Camera-type eye (tissue), 1 donor: ENCODE results near the gene MCOLN1. TPM values are rescaled to one million over a fixed set of nuclear protein-coding genes. Genes with fewer than 3 reads are reported as not detected.

ENCODE experiments used
- total RNA-seq: library from RNA; depleted of rRNA; stranded (reverse); fragments of >200 nt; gene quantifications from one replicate; pipeline ENCODE4 v1.2.3, GENCODE V29; 2014

Gene MCOLN1
- 10.2 TPM for total RNA-seq

DNA sequence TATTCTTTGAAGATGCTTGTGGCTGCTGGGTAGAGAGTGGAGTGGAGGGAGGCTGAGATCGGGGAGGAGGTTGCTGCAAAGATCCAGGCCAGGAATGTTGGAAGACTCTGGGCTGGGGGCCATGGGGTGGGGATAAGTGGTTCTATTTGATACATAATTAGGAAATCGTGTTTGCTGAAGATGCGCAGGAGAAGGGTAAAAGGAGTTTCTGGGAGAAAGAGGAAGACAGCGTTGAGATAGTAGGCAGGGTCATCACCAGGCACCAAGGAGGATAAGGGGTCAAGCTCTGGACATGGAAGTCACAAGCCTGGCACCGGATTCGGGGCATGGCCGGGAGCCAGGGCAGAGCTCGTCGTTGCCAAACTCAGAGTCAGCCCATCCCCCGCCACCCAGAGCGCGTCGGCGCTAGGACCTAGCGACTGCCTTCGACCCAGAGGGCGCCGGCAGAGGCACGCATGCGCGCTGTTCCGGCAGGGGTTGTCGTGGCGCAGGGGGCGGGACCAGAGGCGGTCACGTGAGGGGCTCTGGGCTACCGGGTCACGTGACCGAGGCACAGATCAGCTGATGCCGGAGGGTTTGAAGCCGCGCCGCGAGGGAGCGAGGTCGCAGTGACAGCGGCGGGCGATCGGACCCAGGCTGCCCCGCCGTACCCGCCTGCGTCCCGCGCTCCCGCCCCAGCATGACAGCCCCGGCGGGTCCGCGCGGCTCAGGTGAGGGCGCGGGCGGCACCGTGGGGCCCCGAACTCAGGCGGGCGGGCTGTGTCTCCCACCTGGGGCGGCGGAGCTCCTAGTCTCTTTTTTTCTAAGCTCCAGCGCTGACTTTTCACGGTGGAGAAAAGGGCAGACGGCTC, at the start of gene MCOLN1:
Gene MCOLN1 (plus strand): TSS at position 553 of the 851 bp plus-strand sequence. CDS start 127 bp downstream, at position 680.

DNA sequence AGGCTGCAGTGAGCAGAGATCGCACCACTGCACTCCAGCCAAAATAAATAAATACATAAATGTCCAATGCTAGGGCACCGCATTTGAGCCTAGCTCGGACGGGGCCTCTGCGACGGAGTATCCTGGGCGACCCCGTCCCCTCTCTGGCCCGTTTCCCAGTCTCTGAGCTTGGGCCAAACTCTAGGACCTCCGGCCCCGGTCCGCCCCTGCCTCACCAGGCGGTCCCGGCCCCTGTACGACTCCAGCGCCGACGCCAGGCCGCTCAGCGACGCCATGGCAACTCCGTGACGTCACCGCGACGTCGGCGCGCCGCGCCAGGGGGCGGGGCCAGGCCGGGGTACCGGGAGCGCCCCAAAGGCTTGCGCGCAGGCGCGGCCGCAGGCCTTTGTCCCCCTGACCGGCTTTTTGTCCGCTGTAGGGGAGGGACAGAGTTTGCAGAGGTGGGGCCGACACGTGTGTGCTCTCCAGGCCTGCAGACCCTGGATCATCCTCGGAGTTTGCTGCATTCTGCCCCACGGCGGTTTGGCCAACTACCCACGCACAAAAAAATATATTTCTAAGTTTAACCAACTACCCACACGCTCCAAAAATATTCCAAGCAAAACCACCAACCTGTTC, 33.6 kb upstream of the MCOLN1 start, which contains the start of gene PEX11G:
Gene PEX11G (minus strand): TSS at position 300 of the 618 bp plus-strand sequence. CDS start 25 bp downstream, at position 275.

DNA sequence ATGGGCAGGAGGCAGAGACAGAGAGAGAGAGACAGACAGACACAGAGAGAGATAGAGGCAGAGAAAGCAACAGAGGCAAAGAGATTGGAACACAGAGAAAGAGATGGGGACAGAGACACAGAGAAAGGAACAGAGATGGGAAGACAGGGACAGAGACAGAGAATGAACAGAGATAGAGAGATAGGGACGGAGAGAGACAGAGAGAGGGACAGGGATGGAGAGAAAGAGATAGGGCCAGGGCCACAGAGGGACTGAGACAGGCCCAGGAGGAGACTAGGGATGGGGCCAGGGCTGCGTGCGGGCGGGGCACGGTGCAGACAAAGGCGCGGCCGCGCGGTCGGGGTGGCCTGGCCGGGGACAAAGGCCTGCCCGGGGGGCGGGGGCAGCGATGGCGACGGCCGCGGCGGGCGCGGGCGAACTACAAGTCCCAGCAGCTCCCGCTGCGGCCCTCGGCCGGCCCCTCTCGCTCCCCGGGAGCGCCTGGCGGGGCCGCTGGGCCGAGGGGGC, 6.7 kb upstream of the MCOLN1 start, which contains the start of gene ZNF358:
Gene ZNF358 (plus strand): TSS at position 459 of the 507 bp plus-strand sequence. CDS start 3,140 bp downstream, outside the sequence.

DNA sequence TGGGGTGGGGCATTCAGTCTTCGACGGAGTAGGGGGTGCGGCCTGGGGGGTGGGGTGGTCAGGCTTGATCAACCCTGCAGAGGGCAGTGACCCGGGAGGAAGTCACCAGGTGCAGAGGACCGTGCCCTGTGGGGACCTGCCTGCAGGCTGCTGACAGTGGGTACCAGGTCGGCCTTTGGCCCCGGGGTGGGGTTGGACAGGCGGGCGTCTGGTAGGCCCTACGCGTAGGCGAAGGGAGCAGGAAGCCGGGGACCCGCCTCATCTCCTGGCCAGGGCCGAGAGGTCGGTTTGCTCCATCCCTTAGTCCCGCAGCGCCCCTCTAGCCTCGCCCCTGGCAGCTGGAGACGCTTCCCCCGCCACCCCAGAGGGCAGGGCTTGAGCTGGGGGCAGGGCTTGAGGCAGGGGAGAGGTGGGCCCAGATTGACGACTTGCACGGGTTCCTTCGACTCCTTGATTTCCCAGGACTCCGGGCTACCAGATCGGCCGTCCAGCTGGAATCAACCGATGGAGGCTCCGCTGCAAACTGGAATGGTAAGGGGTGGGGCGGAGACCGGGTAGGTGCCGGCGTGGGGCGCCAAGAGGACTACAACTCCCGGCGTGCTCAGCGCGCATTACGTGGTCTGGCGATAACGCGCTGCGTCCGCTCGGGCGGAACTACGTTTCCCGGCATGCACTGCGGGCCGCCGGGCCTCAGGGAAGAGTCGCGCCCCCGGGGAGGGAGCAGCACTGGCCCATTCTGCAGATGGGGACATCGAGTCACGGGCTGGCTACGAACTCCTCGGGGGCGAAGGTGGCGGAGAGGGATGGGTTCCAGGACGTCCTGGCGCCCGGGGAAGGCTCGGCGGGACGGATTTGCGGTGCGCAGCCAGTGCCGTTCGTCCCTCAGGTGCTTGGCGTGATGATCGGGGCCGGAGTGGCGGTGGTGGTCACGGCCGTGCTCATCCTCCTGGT, 12.9 kb downstream of the MCOLN1 start, which contains the start of gene PNPLA6:
Gene PNPLA6 (plus strand): TSS at position 671 of the 951 bp plus-strand sequence. CDS start 72 bp downstream, at position 743.

Other genes with a start within 250 kb of the MCOLN1 start
- gene INSR, start 228.2 kb upstream of the MCOLN1 start, total RNA-seq, result 74.1 TPM
- gene ARHGEF18, start 173.7 kb upstream of the MCOLN1 start, total RNA-seq, result 44.6 TPM
- gene PEX11G, start 33.6 kb upstream of the MCOLN1 start, total RNA-seq, result 2.3 TPM
- gene ZNF358, start 6.5 kb upstream of the MCOLN1 start, total RNA-seq, result 28.1 TPM
- gene PNPLA6, start 13.1 kb downstream of the MCOLN1 start, total RNA-seq, result 59.0 TPM
- gene CAMSAP3, start 73.2 kb downstream of the MCOLN1 start, total RNA-seq, result 13.7 TPM
- gene XAB2, start 106.9 kb downstream of the MCOLN1 start, total RNA-seq, result 49.8 TPM
- gene PET100, start 107.2 kb downstream of the MCOLN1 start, total RNA-seq, result 6.2 TPM
- 12.3 TPM for gene PCP2, start 111.1 kb downstream of the MCOLN1 start, total RNA-seq
- gene STXBP2, start 114.5 kb downstream of the MCOLN1 start, total RNA-seq, result 12.3 TPM
- gene RETN, start 146.4 kb downstream of the MCOLN1 start, total RNA-seq, result not detected
- not detected for gene MCEMP1, start 154.5 kb downstream of the MCOLN1 start, total RNA-seq
- gene TRAPPC5, start 158.2 kb downstream of the MCOLN1 start, total RNA-seq, result 36.9 TPM
- gene FCER2, start 179.5 kb downstream of the MCOLN1 start, total RNA-seq, result not detected
- 0.71 TPM for gene CLEC4G, start 209.5 kb downstream of the MCOLN1 start, total RNA-seq
- 5.4 TPM for gene CD209, start 224.9 kb downstream of the MCOLN1 start, total RNA-seq
- 0.27 TPM for gene CLEC4M, start 240.6 kb downstream of the MCOLN1 start, total RNA-seq